ENCODE results near the gene TP53I13. TPM values are rescaled to one million over a fixed set of nuclear protein-coding genes. Genes with fewer than 3 reads are reported as not detected.

Gene TP53I13
- total and polyA plus RNA-seq, 2 of the 13 experiments (the other 11 are each of a cell fraction or from before 2014, with no cell fraction given): 16.9 to 25.7 TPM

GRCh38 chr17:29579866-29580771, 11.6 kb downstream of the TP53I13 start (continued):
- TF ChIP-seq ZHX2 (IDR thresholded peaks at IDR 0.05; ENCODE audit: low read depth) (no peak), ZHX2 (CRISPR knock-in tag; IDR thresholded peaks at IDR 0.05; ENCODE audit: borderline replicate concordance) (no peak), MXD1 (CRISPR knock-in tag; IDR thresholded peaks at IDR 0.05) (no peak), ZBTB26 (CRISPR knock-in tag; IDR thresholded peaks at IDR 0.05; ENCODE audit: borderline replicate concordance) (peak; percentile 36; the same call in 1 of the 2 replicates), ZBTB10 (CRISPR knock-in tag; IDR thresholded peaks at IDR 0.05; ENCODE audit: borderline replicate concordance) (no peak), ZNF720 (CRISPR knock-in tag; IDR thresholded peaks at IDR 0.05) (no peak), ZNF264 (CRISPR knock-in tag; IDR thresholded peaks at IDR 0.05) (no peak), SP5 (CRISPR knock-in tag; IDR thresholded peaks at IDR 0.05; ENCODE audit: borderline replicate concordance, low read depth) (no peak), ZNF777 (CRISPR knock-in tag; IDR thresholded peaks at IDR 0.05) (0 out of 2 replicates have a peak, but pooled peaks have one; percentile 33), BRF2 (CRISPR knock-in tag; IDR thresholded peaks at IDR 0.05) (no peak), EED (CRISPR knock-in tag; IDR thresholded peaks at IDR 0.05) (no peak), ZNF33A (CRISPR knock-in tag; IDR thresholded peaks at IDR 0.05; ENCODE audit: borderline replicate concordance) (no peak), ZNF792 (CRISPR knock-in tag; IDR thresholded peaks at IDR 0.05) (no peak)

Measured in HepG2 (cell line).